Measurements from ENCODE around the gene PDE10A. TPM values are rescaled to one million over a fixed set of nuclear protein-coding genes. Genes with fewer than 3 reads are reported as not detected.

Gene PDE10A
- total and polyA plus RNA-seq, 4 donors, result 1.0 to 6.2 (median 3.0) TPM

DNA sequence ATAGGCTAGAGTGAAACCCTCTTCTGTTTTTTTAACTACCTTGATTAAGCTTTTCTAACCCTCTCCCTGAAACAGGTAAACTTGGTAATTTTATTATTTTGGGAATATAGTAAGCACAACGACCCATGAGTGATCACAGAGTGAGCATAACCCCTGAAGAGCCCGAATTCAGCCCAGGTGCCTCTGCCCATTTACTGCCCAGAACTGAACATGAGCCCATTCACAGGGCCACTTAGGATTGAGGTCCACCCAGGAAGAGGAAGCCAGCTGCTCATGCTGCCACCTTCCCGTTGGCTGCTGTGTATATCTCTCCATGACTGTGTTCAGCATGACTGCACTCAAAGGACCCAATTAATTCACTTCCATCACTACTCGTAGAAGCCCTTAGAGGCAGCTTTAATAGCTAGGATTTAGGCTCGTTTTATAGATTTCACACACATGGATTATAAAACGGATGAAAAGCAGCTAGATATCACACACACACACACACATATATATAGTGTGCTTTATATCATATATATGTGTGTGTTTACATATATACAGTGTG is 8.3 kb upstream of the PDE10A start:
- peaks cover 0 to 46% (median 28%) of the 10 kb centered on the region in 3 donors for H3K27me3 ChIP-seq (ENCODE audit: control insufficient read depth in 3 of 3, insufficient read depth in 3 of 3, low read length in 2 of 3)
- WGBS, 2 donors, result 74 to 75% methylated on average over 6 of the region's 6 CpGs
- peaks cover 0 to 1% (median 0%) of the 10 kb centered on the region in 4 donors for H3K9me3 ChIP-seq (ENCODE audit: control insufficient read depth in 4 of 4, insufficient read depth in 3 of 4, low read length in 3 of 4)
- no peaks in the 10 kb centered on the region for H3K4me1 ChIP-seq (ENCODE audit: control insufficient read depth in 5 of 5, insufficient read depth in 5 of 5, low read length in 5 of 5)
- no peak overlapping the region for H3K9ac ChIP-seq (ENCODE audit: insufficient read depth in 1 of 2, low read length in 2 of 2)
- DNase-seq (no peak), ATAC-seq (ENCODE audit: insufficient read depth, low FRiP score) (no peak)
- no peak overlapping the region for H3K4me3 ChIP-seq
- H3K36me3 ChIP-seq (ENCODE audit: control insufficient read depth in 4 of 4, insufficient read depth in 4 of 4, low read length in 4 of 4), result no peaks in the 10 kb centered on the region
- H3K27ac ChIP-seq (ENCODE audit: low read depth in 1 of 2, low read length in 1 of 2), result no peak overlapping the region
- TF ChIP-seq, protein P1, sequence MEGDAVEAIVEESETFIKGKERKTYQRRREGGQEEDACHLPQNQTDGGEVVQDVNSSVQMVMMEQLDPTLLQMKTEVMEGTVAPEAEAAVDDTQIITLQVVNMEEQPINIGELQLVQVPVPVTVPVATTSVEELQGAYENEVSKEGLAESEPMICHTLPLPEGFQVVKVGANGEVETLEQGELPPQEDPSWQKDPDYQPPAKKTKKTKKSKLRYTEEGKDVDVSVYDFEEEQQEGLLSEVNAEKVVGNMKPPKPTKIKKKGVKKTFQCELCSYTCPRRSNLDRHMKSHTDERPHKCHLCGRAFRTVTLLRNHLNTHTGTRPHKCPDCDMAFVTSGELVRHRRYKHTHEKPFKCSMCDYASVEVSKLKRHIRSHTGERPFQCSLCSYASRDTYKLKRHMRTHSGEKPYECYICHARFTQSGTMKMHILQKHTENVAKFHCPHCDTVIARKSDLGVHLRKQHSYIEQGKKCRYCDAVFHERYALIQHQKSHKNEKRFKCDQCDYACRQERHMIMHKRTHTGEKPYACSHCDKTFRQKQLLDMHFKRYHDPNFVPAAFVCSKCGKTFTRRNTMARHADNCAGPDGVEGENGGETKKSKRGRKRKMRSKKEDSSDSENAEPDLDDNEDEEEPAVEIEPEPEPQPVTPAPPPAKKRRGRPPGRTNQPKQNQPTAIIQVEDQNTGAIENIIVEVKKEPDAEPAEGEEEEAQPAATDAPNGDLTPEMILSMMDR (IDR thresholded peaks at IDR 0.05; ENCODE audit: control extremely low read depth, extremely low read depth), result no peak

DNA sequence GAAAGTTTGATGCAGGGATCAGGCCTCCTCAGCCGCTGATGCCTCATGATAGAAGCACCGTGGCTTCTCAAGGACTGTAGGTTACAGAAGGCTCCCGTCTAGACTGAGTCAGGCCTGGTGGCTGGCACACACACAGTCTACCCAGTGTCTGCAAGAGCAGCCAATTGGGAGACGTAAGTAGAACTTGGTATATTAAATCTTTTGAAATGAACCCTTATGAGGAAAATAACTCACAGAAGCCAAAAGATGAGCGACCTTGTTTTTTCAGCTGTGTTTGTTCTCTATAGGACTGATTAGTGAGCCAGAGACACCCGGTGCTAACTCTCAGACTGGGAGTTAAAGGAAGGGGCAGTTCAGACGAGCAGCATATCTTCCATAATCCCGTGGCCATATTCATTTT is 5.9 kb upstream of the PDE10A start:
- Histone ChIP-seq H3K36me3 (ENCODE audit: control insufficient read depth in 4 of 4, insufficient read depth in 4 of 4, low read length in 4 of 4) (no peaks in the 10 kb centered on the region), H3K27ac (ENCODE audit: low read depth in 1 of 2, low read length in 1 of 2) (no peak overlapping the region), H3K27me3 (ENCODE audit: control insufficient read depth in 3 of 3, insufficient read depth in 3 of 3, low read length in 2 of 3) (peaks cover 0 to 70% (median 51%) of the 10 kb centered on the region in 3 donors), H3K9ac (ENCODE audit: insufficient read depth in 1 of 2, low read length in 2 of 2) (no peak overlapping the region), H3K9me3 (ENCODE audit: control insufficient read depth in 4 of 4, insufficient read depth in 3 of 4, low read length in 3 of 4) (no peaks in the 10 kb centered on the region), H3K4me3 (no peak overlapping the region), H3K4me1 (ENCODE audit: control insufficient read depth in 5 of 5, insufficient read depth in 5 of 5, low read length in 5 of 5) (peaks cover 0 to 13% (median 3%) of the 10 kb centered on the region in 5 donors)
- TF ChIP-seq, protein P1 (IDR thresholded peaks at IDR 0.05; ENCODE audit: control extremely low read depth, extremely low read depth), result no peak
- DNase-seq (no peak), ATAC-seq (ENCODE audit: insufficient read depth, low FRiP score) (no peak)
- WGBS, 2 donors, result 78 to 86% methylated on average over 8 of the region's 8 CpGs

DNA sequence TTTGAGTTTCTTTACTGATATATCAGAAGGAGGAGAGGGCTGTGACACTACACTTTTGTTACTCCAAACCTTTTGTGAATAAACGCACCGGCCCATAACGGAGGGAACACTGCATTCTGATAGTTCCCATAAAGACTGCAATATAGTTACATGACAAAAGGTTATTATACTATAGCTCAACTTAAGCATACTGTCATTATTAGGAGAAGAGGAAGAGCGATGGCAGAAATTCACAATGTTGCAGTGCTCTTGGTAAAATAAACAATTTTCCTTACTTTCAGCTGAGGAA is 2.3 kb upstream of the PDE10A start:
- Histone ChIP-seq H3K4me1 (ENCODE audit: control insufficient read depth in 5 of 5, insufficient read depth in 5 of 5, low read length in 5 of 5) (peaks cover 0 to 20% (median 9%) of the 10 kb centered on the region in 5 donors), H3K27ac (ENCODE audit: low read depth in 1 of 2, low read length in 1 of 2) (no peak overlapping the region), H3K9ac (ENCODE audit: insufficient read depth in 1 of 2, low read length in 2 of 2) (no peak overlapping the region), H3K4me3 (no peak overlapping the region), H3K9me3 (ENCODE audit: control insufficient read depth in 4 of 4, insufficient read depth in 3 of 4, low read length in 3 of 4) (no peaks in the 10 kb centered on the region), H3K27me3 (ENCODE audit: control insufficient read depth in 3 of 3, insufficient read depth in 3 of 3, low read length in 2 of 3) (peaks cover 14 to 70% (median 51%) of the 10 kb centered on the region in 3 donors), H3K36me3 (ENCODE audit: control insufficient read depth in 4 of 4, insufficient read depth in 4 of 4, low read length in 4 of 4) (no peaks in the 10 kb centered on the region)
- no peak for ATAC-seq (ENCODE audit: insufficient read depth, low FRiP score)
- no peak for DNase-seq
- TF ChIP-seq, protein P1 (IDR thresholded peaks at IDR 0.05; ENCODE audit: control extremely low read depth, extremely low read depth), result no peak
- WGBS, 2 donors, result 4 to 14% methylated on average over 4 of the region's 4 CpGs
